A375 (cell line): ENCODE data around the gene TMPO. TPM values are rescaled to one million over a fixed set of nuclear protein-coding genes. Genes with fewer than 3 reads are reported as not detected.
A peak's percentile ranks its signal among the peaks of the same experiment; 100 is the strongest.

Experiments used
- small RNA-seq: library from RNA; depleted of rRNA; stranded (forward); fragments of <200 nt; gene quantifications from one replicate; pipeline ENCODE3, GENCODE V24; 2014
- total RNA-seq: library from RNA; depleted of rRNA; stranded (reverse); fragments of >200 nt; shearing (Covaris generic); gene quantifications from 2 replicates; pipeline ENCODE4 v1.2.3, GENCODE V29; 2014; rRNA removed

The TMPO gene, protein sequence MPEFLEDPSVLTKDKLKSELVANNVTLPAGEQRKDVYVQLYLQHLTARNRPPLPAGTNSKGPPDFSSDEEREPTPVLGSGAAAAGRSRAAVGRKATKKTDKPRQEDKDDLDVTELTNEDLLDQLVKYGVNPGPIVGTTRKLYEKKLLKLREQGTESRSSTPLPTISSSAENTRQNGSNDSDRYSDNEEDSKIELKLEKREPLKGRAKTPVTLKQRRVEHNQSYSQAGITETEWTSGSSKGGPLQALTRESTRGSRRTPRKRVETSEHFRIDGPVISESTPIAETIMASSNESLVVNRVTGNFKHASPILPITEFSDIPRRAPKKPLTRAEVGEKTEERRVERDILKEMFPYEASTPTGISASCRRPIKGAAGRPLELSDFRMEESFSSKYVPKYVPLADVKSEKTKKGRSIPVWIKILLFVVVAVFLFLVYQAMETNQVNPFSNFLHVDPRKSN
- 144 and 150 TPM in 2 replicates for total RNA-seq

DNA sequence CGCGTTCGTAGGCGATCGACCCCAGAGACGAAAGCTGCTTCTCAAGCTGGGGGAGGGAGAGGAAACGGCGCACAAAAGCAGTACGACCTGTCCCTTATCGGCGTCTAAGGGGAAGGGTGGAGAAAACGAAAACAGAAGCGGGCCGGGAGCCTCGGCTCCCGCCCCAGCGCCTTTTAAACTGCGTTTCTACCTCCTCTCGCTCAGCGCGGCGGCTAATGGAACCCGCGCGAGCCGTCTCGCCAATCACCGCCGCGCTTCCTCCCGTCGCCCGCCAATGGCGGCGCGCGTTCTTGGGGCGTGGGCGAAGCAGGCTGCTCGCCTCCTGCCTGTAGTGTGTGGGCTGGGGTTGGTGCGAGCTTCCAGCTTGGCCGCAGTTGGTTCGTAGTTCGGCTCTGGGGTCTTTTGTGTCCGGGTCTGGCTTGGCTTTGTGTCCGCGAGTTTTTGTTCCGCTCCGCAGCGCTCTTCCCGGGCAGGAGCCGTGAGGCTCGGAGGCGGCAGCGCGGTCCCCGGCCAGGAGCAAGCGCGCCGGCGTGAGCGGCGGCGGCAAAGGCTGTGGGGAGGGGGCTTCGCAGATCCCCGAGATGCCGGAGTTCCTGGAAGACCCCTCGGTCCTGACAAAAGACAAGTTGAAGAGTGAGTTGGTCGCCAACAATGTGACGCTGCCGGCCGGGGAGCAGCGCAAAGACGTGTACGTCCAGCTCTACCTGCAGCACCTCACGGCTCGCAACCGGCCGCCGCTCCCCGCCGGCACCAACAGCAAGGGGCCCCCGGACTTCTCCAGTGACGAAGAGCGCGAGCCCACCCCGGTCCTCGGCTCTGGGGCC, at the start of gene TMPO:
Gene TMPO, plus strand, starts transcription at position 304 of the 824 bp plus-strand sequence. Its CDS starts 278 bp downstream, at position 582.

DNA sequence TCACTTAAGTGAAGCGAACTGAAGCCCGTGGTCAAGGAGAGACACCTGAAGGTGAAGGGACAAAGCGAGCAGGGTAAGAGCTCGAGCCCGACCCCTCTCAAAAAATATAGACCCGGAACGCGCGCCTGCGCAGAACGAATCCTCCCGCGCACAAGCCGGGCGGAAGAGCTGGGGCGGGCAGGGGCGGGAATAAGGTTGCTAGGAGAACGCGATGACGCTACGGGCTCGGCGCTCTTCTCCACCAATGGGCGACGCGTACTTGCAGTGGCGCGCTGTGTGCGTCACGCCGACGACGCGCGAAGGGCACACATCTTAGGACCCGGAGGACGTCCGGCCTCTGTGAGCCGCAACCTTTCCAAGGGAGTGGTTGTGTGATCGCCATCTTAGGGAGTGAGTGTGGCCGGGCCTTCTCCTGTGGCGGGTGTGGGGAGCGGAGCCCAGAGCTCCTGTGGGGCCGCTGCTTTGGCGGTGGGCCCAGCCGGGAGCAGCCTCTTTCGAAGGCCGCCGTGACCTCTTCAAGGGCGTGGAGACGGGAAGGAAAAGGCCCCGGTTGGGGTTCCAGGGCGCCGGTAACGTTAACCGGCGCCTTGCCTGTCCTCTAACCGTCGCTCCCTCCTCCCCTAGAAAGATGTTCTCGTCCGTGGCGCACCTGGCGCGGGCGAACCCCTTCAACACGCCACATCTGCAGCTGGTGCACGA, 78.1 kb downstream of the TMPO start, which contains the start of gene SLC25A3:
Gene SLC25A3, plus strand, starts transcription at position 336 of the 699 bp plus-strand sequence. Its CDS starts 293 bp downstream, at position 629.

Small RNAs within 50 kb of the gene (small RNA-seq; reads per million reads assigned to genes)
- 29.3 reads per million, percentile 93 among the genes with 10 or more reads in this experiment for gene SNORA53

Other genes starting within 250 kb of the TMPO start
- 507 and 541 TPM in 2 replicates for gene SLC25A3, start 78.1 kb downstream of the TMPO start, total RNA-seq
- 25.3 and 29.2 TPM in 2 replicates for gene IKBIP, start 129.2 kb downstream of the TMPO start, total RNA-seq
- gene APAF1, start 129.7 kb downstream of the TMPO start, total RNA-seq, result 8.7 and 9.0 TPM in 2 replicates